ENCODE data around the gene RCSD1. TPM values are rescaled to one million over a fixed set of nuclear protein-coding genes. Genes with fewer than 3 reads are reported as not detected.

RCSD1 gene
- total and polyA plus RNA-seq, 2 of the 13 experiments (the other 11 are each of a cell fraction or from before 2014, with no cell fraction given) = not detected

DNA sequence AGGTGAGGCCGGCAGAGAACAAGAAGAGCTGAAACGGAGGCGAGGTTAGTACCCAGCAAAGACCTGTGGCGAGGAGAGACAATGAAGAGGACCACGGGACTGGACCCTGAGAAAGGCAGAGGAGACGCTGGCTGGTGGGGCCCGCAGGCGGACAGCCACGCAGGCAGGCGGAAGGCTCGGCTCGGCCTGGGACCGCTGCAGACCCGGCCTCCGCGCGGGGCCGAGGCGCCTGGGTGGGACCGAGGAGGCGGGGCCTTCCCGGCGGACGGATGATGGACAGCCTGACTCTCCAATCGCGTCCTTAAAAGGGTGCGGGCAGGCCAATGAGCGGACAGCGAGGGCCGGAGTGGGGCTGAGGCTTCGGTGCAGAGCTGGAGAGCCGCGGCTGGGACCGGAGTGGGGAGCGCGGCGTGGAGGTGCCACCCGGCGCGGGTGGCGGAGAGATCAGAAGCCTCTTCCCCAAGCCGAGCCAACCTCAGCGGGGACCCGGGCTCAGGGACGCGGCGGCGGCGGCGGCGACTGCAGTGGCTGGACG, 91.7 kb downstream of the RCSD1 start, which contains the start of gene MPZL1 (continued):
- TF ChIP-seq SRSF9 (IDR thresholded peaks at IDR 0.05; ENCODE audit: borderline replicate concordance, insufficient read depth, low read depth, low read length, poor library complexity, severe bottlenecking) (no peak), ZC3H4 (CRISPR knock-in tag; IDR thresholded peaks at IDR 0.05; ENCODE audit: borderline replicate concordance) (no peak), ZNF747 (CRISPR knock-in tag; IDR thresholded peaks at IDR 0.05; ENCODE audit: borderline replicate concordance) (no peak), ZNF230 (CRISPR knock-in tag; IDR thresholded peaks at IDR 0.05) (no peak), MED1 (CRISPR knock-in tag; IDR thresholded peaks at IDR 0.05) (peak; percentile 33), ZNF572 (CRISPR knock-in tag; IDR thresholded peaks at IDR 0.05) (no peak), JUNB (CRISPR knock-in tag; IDR thresholded peaks at IDR 0.05; ENCODE audit: borderline replicate concordance) (no peak), ZFY (CRISPR knock-in tag; IDR thresholded peaks at IDR 0.05) (peak; percentile 75), ZFP37 (CRISPR knock-in tag; IDR thresholded peaks at IDR 0.05; ENCODE audit: borderline replicate concordance) (no peak), ZNF382 (CRISPR knock-in tag; IDR thresholded peaks at IDR 0.05; ENCODE audit: borderline replicate concordance) (no peak), CC2D1A (CRISPR knock-in tag; IDR thresholded peaks at IDR 0.05) (no peak), ZNF615 (CRISPR knock-in tag; IDR thresholded peaks at IDR 0.05; ENCODE audit: borderline replicate concordance) (no peak), BRCA1 (CRISPR knock-in tag; IDR thresholded peaks at IDR 0.05) (no peak), RAD51 (IDR thresholded peaks at IDR 0.05; ENCODE audit: borderline replicate concordance) (no peak), ZNF570 (CRISPR knock-in tag; IDR thresholded peaks at IDR 0.05; ENCODE audit: borderline replicate concordance) (no peak), ZNF660 (CRISPR knock-in tag; IDR thresholded peaks at IDR 0.05; ENCODE audit: borderline replicate concordance, low read depth) (no peak), ZNF737 (CRISPR knock-in tag; IDR thresholded peaks at IDR 0.05; ENCODE audit: borderline replicate concordance) (no peak), SMC3 (IDR thresholded peaks at IDR 0.05; ENCODE audit: low read length) (no peak), CENPX (CRISPR knock-in tag; IDR thresholded peaks at IDR 0.05) (no peak), CBX1 (IDR thresholded peaks at IDR 0.05; ENCODE audit: low read depth) (no peak), JDP2 (CRISPR knock-in tag; IDR thresholded peaks at IDR 0.05; ENCODE audit: borderline replicate concordance) (no peak), HDAC2 (CRISPR knock-in tag; IDR thresholded peaks at IDR 0.05) (no peak), ZNF547 (CRISPR knock-in tag; IDR thresholded peaks at IDR 0.05) (peak; percentile 37; the same call in 1 of the 2 replicates), ATF1 (CRISPR knock-in tag; IDR thresholded peaks at IDR 0.05) (no peak)
- TF ChIP-seq, protein P1, sequence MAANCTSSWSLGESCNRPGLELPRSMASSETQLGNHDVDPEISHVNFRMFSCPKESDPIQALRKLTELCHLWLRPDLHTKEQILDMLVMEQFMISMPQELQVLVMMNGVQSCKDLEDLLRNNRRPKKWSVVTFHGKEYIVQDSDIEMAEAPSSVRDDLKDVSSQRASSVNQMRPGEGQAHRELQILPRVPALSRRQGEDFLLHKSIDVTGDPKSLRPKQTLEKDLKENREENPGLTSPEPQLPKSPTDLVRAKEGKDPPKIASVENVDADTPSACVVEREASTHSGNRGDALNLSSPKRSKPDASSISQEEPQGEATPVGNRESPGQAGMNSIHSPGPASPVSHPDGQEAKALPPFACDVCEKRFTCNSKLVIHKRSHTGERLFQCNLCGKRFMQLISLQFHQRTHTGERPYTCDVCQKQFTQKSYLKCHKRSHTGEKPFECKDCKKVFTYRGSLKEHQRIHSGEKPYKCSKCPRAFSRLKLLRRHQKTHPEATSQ (CRISPR knock-in tag; IDR thresholded peaks at IDR 0.05; ENCODE audit: borderline replicate concordance) = no peak
- TF ChIP-seq, protein P2, sequence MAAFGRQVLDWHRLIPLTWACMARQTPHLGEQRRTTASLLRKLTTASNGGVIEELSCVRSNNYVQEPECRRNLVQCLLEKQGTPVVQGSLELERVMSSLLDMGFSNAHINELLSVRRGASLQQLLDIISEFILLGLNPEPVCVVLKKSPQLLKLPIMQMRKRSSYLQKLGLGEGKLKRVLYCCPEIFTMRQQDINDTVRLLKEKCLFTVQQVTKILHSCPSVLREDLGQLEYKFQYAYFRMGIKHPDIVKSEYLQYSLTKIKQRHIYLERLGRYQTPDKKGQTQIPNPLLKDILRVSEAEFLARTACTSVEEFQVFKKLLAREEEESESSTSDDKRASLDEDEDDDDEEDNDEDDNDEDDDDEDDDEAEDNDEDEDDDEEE (CRISPR knock-in tag; IDR thresholded peaks at IDR 0.05) = peak; percentile 12; the same call in 1 of the 2 replicates
- TF ChIP-seq, protein P3, sequence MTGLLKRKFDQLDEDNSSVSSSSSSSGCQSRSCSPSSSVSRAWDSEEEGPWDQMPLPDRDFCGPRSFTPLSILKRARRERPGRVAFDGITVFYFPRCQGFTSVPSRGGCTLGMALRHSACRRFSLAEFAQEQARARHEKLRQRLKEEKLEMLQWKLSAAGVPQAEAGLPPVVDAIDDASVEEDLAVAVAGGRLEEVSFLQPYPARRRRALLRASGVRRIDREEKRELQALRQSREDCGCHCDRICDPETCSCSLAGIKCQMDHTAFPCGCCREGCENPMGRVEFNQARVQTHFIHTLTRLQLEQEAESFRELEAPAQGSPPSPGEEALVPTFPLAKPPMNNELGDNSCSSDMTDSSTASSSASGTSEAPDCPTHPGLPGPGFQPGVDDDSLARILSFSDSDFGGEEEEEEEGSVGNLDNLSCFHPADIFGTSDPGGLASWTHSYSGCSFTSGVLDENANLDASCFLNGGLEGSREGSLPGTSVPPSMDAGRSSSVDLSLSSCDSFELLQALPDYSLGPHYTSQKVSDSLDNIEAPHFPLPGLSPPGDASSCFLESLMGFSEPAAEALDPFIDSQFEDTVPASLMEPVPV (CRISPR knock-in tag; IDR thresholded peaks at IDR 0.05) = no peak
- TF ChIP-seq, protein P4, sequence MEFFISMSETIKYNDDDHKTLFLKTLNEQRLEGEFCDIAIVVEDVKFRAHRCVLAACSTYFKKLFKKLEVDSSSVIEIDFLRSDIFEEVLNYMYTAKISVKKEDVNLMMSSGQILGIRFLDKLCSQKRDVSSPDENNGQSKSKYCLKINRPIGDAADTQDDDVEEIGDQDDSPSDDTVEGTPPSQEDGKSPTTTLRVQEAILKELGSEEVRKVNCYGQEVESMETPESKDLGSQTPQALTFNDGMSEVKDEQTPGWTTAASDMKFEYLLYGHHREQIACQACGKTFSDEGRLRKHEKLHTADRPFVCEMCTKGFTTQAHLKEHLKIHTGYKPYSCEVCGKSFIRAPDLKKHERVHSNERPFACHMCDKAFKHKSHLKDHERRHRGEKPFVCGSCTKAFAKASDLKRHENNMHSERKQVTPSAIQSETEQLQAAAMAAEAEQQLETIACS (CRISPR knock-in tag; IDR thresholded peaks at IDR 0.05) = no peak
